DMS 273 (cell line): ENCODE measurements around the gene ANKRD65.
"Not testable (repeated sequence)": the region's sequence is repeated elsewhere in the genome, so short reads cannot be mapped to it uniquely, and the experiment has no call there.

Experiments used
- DNase-seq: peaks from one replicate; lab custom pipeline; 2025; ENCODE audit not compliant: unreplicated experiment; lab: John Stamatoyannopoulos, UW

Gene ANKRD65

DNA sequence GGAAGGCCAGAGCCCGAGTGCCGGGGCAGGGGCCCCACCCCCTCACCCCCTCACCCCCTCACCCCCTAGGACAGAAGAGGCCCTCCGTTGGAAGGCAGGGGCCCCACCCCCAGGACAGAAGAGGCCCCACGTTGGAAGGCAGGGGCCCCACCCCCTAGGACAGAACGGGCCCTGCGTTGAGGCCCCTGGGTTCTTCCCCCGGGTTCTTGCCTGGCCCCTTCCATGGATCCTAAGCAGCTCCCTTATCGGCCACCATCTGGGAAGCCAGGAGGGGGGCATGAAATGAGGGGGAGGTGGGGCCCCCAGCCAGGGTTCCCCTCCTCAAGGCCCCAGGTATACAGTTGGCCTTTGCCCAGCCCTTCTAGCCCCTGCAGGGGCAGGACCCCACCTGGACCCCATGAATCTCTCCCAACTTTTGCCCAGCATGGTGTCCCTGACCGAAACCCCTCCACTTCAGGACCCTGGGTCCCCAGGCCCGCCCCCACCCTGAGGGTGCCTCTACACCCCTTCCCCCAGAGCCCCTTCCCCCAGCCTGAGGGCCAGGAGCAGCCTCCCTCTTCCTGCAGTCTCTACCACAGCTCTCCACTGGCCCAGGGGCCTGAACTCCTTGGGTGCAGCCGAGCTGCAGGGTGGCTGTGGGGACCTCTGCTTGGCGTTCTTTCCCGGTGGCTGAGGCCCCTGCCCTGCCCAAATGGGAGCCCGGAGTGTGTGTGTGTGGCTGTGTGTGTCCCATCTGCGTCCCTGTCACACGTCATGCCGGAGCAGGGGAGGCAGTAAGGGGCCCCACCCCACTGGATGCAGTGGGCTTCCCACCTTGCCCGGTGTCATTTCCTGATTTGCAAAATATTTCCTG is 10.1 kb upstream of the ANKRD65 start:
- peak; percentile 91 for DNase-seq

DNA sequence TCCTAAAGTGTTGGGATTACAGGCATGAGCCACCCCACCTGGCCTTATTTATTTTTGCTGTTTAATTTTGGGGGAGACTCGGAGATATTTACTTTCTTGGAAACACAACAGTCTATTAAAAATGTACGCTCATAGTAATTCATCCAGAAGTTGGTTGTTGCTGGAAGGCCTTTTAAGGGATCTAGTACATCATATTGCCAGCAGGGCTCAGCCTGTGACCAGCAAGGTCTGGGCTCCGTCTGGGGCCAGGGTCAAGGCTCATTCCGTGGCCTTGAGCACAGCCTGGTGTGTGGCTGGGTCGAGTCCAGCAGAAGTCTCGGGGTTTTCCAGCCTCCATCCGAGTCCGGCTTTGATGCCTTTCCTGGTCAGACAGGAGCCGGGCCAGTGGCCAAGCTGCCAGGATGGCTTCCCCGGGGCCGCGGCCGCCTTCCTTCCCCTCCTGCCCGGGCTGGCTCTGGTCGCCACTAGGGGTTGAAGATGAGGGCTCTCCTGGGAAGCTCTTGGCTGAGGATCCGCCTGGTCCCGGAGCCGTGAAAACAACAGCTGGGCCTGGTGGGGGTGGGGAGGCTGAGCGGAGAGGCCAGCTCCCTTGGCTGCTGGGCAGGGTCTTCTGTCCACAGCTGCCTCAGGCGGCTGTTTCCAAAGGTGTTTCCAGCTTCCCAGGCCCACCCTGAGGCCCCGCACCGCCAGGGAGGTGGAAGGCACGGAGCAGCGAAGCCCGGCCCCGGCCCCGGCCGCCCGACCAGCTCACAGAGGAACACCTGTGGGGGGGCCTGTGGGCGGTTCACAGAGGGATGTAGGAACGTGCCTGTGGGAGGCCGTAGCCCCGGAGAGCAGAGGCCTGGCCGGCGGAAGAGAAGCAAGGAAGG is 9.3 kb upstream of the ANKRD65 start:
- DNase-seq: peak; percentile 95

DNA sequence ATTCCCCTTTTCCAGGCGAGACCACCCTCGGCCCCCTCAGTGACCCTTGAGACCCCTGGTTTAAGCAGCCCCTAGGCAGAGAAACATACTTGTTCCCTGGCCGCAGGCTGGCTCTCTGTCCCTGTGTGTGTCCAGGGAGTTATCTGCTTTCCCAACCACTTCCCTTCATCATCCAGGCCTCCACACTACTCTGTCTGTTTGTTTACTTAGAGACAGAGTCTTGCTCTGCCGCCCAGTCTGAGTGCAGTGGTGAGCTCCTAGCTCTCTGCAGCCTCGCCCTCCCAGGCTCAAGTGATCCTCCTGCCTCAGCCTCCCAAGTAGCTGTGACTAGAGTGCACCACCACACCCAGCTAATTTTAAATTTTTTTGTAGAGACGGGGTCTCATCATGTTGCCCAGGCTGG is 8.6 kb upstream of the ANKRD65 start:
- no peak for DNase-seq

DNA sequence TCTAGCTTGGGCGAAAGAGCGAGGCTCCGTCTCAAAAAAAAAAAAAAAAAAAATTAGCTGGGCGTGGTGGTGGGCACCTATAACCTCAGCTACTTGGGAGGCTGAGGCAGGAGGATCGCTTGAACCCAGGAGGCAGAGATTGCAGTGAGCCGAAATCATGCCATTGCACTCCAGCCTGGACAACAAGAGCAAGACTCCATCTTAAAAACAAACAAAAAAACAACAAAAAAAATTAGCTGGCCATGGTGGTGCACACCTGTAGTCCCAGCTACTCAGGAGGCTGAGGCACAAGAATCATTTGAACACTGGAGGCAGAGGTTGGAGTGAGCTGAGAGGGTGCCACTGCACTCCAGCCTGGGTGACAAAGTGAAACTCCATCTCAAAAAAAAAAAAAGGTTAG is 7.9 kb upstream of the ANKRD65 start:
- not testable (repeated sequence) for DNase-seq

DNA sequence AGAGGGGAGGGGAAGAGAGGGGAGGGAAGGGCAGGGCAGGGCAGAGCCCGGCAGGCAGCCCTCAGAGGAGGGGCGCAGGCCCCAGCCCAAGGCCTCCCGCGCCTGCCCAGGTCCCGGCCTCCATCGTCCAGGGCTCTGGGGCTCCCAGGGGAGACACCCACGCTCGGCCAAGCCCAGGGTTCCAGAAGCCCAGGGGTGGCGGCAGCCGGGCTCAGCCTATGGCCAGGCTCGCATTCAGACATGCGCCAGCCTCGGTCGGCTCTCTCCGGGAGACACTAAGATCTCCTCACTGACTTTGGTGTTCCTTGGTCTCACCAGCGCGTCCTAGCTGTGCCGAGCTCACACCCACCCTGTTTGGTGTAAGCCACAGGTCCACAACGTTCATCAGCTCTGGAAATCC is 7.1 kb upstream of the ANKRD65 start:
- no peak for DNase-seq

DNA sequence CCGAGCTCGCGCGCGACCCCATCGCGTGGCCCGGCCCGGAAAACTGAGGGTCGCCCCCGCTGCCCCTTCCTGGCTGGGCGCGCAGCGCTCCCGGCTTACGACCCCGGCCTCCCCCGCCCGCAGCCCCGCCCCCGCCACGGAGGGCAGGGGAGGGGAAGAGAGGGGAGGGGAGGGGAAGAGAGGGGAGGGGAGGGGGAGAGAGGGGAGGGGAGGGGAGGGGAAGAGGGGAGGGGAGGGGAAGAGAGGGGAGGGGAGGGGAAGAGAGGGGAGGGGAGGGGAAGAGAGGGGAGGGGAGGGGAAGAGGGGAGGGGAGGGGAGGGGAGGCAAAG is 6.7 kb upstream of the ANKRD65 start:
- DNase-seq: no peak

DNA sequence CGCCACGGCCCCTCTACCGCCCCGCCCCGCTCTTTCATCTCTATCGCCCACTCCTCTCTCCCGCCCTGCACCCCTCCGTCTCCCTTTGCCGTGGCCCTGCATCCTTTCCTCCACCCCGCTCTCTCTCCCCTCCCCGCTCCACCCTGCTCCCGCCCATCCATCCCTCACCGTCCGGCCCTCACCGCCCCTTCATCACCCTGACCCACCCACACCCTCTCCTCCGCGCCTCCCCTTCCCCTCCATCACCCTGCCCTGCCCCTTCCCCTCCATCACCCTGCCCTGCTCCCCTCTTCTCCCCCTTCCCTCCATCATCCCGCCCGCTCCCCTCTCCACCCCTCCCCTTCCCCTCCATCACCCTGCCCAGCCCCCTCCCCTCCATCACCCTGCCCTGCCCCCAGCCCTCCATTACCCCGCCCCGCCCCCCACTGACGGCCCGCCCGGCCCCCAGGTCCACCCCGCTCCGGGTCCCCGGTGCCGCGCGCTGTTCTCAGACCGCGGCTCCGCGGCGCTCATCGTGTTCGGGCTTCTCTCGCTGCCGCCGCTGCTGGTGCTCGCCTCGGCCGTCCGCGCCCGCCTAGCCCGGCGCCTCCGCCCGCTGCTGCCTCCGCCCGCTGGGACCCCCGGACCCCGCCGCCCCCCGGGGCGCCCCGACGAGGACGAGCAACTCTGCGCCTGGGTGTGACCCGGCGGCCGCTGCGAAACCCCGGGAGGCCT is 6.2 kb upstream of the ANKRD65 start:
- DNase-seq: peak; percentile 70

DNA sequence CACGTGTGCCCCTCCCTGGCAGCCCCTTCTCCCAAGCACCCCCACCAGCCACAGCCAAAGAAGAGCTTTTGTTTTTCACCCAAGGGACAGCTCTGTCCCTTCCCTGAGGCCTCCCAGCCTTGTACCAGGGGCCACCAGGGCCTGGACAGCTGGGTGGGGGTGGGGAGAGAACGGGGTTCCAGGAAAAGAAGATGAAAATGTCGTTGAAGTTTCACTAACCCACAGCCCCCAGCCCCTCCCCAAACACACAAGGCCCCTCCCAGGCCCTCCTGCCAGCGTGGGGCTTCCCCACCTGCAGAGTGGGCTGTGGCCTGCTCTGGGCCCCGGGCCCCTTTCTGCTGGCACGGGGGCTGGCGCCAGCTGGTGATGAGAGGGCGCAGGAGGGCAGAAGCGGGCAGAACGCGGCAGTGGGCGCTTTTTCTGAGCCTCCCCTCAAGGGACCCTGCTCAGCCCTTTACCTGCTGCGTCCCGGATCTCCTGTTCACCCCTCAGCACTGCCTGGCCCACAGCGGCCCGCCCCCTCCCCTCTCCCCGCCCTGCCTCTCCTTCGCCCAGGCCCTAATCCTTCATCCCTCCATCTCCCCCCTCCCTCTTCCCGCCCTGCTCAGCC is 5.5 kb upstream of the ANKRD65 start:
- peak; percentile 76 for DNase-seq

DNA sequence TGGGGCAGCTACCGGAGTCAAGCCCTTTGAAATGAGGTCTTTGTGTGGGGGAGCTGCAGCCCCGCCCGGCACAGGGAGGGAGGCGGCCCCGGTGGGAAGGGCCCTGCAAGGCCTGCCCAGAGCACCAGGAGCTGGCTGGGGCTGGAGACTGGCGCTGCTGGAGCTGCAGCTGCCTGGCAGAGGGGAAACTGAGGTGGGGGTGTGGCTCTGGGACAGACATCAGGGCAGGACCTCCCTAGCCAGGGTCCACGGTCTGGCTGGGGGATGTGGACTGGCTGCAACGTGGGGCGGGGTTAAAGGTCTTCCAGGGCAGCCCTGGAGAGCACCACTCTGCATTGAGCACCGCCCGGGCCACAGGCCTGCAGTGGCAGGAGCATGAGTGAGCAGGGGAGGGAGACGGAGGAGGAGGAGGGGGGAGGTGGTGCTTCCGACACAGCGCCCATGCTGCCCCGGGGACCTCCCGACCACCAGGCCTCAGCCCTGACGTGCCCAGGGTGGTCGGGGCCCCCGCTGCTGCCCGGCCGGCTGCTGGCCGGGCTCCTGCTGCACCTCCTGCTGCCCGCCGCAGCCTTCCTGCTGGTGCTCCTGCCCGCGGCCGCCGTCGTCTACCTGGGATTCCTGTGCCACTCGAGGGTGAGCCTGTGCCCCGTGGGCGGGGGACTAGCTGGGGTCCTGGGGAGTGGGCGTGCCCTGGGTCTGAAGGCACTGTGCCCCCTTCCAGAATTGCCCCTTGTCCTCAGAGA is 4.8 kb upstream of the ANKRD65 start:
- DNase-seq: peak; percentile 65

DNA sequence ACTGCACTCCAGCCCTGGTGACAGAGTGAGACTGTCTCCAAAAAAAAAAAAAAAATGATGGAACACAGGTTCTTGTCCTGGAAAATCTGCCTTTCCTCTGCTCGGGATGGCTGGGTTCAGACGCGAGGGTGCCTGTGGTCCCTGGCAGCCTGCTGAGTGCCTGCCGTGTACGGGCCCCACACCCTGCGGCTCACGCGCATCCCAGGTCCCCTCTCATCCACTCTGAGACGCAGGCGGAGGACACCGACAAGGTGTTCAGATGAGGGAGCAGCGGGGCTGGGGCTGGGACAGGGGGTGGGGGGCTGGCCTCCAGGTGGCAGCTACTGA is 4.3 kb upstream of the ANKRD65 start:
- no peak for DNase-seq

DNA sequence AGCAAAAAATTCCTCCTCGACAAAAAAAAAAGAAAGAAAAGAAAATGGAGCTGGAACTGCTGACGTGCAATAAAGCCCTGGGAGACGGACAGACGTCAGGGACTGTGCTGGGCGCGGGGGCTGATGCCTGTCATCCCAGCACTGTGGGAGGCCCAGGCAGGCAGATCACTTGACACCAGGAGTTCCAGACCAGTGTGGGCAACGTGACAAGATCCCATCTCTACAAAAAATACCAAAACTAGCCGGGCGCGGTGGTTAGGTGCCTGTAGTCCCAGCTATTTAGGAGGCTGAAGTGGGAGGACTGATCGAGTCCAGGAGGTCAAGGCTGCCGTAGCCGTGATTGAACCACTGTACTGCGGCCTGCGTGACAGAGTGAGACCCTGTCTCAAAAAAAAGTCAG is 3.6 kb upstream of the ANKRD65 start:
- DNase-seq: no peak

DNA sequence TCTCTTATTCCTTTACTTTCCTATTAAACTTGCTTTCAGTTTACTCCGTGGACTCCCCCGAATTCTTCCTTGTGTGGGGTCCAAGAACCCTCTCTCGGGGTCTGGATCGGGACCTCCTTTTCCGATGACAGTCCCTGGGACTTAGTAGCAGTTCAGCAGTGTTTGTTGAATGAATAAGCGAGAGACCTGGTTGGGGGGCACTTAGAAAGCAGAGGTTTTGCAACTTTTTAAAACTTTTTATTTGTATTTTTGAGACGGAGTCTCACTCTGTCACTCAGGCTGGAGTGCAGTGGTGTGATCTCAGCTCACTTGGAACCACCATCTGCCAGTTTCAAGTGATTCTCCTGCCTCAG is 2.1 kb upstream of the ANKRD65 start:
- no peak for DNase-seq

DNA sequence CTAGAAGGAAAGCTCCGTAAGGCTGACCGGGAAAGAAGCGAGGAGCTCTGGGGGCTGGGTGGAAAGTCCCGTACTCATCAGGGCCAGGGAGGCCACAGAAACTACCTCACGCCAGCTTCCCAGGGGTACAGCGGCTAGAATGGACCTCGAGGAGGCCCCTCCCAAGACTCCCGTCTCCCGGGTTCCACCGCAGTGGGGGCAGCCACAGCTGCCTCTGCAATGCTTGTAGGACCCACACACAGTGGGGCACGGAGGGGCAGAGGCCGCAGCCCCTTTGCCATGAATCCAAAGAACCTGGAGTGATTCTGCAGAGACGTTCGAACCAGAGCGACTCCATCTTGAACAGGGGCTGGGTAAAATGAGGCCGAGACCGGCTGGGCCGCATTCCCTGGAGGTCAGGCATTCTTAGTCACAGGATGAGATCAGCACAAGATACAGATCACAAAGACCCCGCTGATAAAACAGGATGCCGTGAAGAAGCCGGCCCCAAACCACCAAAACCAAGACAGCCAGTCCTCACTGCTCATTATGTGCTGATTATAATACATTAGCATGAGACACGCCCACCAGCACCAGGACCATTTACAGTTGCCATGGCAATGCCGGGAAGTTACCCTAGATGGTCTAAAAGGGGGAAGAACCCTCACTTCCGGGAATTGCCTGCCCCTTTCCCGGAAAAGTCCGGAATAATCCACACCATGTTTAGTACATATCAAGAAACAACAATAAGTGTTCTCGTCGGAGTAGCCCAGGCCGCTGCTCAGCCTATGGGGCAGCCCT is 1.6 kb upstream of the ANKRD65 start:
- DNase-seq: peak; percentile 55

DNA sequence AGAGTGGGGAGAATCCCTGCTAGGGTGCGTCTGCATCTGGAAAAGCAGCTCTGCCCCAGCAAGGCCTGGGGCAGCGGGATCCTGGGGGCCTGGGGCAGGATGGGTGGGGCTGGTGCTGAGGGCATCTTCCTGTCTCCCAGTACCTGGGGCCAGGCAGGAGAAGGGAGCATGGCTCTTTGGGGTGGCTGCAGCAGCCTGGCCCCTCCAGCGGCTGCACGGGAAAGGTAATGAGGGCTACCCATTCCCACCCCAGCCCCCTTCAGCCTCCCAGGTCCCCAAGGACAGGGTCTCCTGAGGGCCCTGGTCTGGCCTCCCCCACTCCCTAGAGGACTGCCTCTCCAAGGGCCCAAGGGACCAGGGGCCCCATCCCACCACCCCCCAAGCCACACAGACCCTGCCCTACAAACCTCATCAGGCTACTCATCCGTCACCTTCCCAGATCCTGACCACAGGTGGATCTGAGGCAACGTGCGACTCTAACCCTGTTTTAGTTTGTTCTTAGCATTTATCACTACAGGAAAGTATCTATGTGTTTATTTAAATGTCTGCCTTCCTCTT is 910 bp upstream of the ANKRD65 start:
- DNase-seq: no peak

DNA sequence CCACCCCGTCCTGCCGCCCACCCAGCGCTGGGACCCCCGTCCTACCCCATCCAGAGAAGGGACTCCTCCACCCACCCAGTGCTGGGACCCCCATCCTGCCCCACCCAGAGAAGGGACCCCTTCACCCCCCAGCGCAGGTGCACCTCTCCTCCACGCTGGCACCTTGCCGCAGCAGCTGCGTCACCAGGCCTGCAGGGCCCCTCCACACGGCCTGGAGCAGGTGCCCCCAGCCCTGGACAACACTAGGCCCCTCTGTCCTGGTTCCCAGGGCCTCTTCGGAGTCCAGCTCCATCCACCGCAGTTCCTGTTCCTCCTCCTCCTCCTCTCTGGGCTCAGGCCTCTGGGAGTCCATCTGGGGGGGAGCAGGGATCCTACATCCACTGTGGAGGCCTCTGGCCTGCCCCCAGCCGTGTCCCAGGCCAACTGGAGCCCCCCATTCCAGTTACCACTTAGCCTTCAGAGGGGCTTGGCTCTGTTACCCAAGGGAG is 378 bp downstream of the ANKRD65 start:
- DNase-seq: no peak

DNA sequence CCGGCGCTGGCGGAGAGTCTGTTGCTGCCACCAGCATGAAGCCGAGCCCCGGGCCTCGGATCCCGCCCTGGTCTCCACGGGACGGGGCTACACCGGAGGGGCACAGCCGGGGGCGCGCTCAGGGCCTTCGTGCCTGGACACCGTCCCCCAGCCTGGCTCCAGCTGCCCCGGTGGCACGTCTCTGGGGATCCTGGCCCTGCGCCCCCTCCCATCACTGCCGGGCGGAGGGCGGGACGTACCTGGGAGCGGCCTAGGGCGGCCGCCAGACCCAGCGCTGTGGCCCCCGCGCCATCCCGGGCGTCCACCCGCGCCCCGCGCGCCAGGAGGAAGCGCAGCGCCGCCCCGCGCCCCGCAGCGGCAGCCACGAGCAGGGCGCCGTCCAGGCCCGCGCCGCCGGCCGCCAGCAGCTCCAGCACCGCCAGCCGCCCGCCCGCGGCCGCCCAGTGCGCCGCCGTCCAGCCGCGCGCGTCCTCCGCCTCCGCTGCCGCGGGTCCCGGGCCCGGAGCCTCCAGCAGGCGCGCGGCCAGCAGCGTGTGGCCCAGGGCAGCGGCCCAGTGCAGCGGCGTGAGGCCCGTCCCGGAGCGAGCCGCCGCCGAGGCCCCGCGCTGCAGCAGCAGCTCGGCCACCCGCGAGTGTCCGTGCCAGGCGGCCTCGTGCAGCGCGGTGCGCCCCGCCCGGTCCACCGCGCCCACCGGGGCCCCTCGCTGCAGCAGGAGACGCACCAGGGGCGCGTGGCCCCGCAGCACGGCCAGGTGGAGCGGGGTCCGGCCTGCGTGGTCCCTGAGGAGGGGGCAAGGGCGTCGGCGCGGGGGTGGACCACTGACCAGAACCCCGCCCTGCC is 1.0 kb downstream of the ANKRD65 start:
- DNase-seq: no peak

DNA sequence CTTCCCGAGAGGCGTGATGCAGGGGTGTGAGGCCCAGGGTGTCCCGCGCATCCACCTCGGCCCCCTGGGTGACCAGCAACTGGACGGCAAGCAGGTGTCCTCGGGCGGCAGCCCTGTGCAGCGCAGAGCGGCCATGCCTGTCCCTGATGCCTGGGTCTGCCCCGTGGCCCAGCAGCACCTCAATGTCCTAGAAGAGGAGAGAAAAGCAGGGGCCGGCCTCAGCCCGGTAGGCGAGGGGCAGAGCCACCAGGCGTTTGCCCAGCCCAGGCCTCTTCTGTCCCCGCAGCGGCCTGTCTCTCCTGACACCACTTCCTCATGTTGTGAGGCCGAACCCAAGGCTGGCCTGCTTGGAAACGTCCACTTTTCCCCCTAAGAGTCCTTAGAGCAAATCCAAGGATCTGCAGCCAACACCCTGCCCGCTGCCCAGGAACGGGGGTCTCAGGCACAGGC is 1.7 kb downstream of the ANKRD65 start:
- no peak for DNase-seq
